AG10803 (cell line): ENCODE data around the gene CATSPER2.
"Not testable (repeated sequence)": the region's sequence is repeated elsewhere in the genome, so short reads cannot be mapped to it uniquely, and the experiment has no call there.

Experiments
- DNase-seq: peaks from one replicate; pipeline ENCODE4 v3.0.0; 2010; ENCODE audit warnings: low read depth
- H3K4me3 ChIP-seq: 2 replicates; pipeline ENCODE4 v1.5.1; 2011; ENCODE audit warnings: mild to moderate bottlenecking, low read length, control low read depth
- TF ChIP-seq, protein P1 (sequence below): conservative IDR thresholded peaks from 2 replicates; pipeline ENCODE4 v1.5.1; 2011; ENCODE audit warnings: mild to moderate bottlenecking, low read length, control low read depth, inconsistent platforms

Gene CATSPER2

DNA sequence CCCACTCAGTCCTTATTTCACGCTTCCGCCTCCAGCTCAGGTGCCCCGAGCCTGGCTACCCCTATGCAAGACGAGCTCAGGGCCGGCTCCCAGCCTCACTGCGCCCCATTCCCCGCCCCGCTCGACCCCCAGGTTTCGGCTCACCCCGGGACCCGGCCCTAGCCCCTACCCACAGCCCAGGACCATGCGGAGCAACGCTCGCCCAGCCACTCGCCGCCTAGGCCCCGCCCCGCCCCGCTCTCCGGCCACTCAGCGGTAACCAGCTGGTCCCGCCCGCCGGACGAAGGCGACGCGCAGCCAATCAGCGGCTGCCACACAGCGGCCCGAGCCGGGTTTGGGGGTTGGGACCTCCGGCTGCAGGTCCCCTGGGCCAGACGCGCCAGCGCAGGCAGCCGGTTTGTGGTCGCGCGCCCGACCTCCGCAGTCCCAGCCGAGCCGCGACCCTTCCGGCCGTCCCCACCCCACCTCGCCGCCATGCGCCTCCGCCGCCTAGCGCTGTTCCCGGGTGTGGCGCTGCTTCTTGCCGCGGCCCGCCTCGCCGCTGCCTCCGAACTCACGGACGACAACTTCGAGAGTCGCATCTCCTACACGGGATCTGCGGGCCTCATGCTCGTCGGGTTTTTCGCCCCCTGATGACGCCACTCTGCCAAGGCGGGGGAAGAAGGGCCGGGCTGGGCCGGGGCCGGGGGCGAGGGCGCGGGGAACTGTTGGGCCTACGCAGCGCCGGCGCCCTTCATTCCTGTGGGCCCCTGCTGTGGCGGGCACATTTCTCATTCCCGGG lies at the start of gene CATSPER2:
Gene CATSPER2 (minus strand): TSS at position 196 of the 781 bp plus-strand sequence. CDS start 783 bp downstream, outside the sequence.
- DNase-seq: no peak
- H3K4me3 ChIP-seq: no peak within 1 kb of the TSS
- TF ChIP-seq, protein P1, sequence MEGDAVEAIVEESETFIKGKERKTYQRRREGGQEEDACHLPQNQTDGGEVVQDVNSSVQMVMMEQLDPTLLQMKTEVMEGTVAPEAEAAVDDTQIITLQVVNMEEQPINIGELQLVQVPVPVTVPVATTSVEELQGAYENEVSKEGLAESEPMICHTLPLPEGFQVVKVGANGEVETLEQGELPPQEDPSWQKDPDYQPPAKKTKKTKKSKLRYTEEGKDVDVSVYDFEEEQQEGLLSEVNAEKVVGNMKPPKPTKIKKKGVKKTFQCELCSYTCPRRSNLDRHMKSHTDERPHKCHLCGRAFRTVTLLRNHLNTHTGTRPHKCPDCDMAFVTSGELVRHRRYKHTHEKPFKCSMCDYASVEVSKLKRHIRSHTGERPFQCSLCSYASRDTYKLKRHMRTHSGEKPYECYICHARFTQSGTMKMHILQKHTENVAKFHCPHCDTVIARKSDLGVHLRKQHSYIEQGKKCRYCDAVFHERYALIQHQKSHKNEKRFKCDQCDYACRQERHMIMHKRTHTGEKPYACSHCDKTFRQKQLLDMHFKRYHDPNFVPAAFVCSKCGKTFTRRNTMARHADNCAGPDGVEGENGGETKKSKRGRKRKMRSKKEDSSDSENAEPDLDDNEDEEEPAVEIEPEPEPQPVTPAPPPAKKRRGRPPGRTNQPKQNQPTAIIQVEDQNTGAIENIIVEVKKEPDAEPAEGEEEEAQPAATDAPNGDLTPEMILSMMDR: no peak

DNA sequence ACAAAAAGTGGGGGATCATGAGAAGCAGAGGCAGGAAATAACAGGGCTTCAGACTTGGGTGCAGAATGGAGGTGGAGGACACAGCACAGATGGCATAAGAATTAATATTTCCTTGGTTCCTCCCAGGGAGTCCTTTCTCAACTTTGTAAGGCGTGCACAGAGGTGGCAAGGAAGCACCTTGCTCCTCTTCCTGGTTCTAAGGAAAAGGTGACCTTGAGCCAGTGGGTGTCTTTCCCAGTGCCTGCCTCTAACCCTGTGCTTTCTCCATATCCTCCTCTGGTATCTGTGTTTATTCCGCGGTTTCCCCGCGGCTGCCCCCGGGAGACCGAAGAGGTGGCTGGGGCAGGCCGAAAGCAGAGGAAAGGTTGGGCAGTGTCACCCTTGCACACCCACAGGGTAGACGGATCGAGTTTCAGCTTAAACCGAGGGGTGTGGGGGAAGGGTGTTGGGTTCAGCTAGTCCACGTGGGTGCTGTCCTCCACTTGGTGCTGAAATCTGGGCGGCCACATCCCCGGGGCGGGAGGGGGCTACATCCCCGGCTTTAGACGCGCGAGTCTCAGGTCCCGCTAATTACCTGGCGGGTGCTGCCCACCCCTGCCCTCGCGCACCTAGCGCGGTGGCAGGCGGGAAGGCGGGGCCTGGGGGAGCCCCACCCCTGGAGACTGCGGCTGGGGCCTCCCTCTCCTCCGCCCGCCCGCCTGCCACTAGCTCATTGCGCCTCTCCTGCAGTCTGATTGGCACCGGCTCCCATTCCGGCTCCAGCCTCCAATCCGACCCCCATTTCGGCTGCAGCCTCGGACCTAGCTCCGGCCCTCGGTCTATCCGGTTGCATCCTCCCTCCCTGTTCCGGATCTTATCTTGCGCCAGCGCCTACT lies 44.7 kb upstream of the CATSPER2 start, which contains the start of gene CKMT1A:
Gene CKMT1A (plus strand): TSS at position 712 of the 875 bp plus-strand sequence. CDS start 192 bp downstream, outside the sequence.
- not testable (repeated sequence) for DNase-seq, H3K4me3 ChIP-seq

DNA sequence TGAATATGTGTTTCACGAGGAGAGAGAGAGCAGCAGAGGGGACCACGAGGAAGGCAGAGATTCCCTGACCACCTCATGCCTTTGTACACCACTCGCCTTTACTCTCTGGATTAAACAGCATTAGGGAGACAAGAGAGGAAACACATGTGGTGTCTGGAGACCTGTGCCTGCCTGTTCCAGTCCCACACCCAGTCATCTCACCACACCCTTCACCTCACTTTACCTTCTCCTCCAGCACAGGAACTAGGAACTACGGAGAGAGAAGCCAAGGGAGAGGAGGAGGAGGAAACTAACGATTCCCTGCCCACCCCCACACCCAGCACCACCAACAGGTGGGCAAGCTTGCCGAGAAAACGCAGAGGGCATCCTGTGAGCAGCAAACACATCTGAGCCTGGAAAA lies 44.0 kb upstream of the CATSPER2 start:
- DNase-seq, H3K4me3 ChIP-seq: not testable (repeated sequence)

DNA sequence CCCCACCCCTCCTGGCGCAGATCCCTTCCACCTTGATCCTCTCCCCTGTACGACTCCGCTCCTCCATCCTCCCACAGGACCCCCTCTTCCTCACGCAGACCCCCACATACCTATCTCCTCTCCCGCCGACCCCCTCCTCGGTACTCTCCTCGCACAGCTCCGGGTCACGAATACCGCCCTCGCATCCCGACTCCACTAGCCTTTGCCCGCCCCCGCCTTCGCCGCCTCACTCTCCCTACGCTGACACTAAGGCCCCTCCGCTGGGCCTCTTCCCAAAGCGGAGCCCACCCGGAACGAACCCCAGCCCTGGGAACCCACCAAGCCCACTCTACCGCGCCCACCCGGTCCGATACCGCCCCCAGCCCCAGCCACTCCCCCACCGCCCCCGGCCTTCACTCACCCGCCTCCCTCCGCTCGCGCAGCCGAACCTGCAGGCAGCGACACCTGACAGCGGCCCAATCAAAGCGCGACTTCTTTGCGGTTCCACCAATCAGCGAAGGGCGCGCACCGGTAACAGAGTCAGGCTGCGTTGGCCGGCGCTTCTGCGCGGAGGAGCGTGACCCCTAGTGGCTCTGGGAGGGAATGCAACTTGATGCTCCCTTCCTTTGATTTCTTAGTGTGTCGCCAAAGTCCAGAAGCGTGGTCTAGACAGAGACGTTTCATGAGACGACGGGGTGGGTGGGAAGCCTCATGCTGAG lies 41.1 kb upstream of the CATSPER2 start:
- not testable (repeated sequence) for DNase-seq

DNA sequence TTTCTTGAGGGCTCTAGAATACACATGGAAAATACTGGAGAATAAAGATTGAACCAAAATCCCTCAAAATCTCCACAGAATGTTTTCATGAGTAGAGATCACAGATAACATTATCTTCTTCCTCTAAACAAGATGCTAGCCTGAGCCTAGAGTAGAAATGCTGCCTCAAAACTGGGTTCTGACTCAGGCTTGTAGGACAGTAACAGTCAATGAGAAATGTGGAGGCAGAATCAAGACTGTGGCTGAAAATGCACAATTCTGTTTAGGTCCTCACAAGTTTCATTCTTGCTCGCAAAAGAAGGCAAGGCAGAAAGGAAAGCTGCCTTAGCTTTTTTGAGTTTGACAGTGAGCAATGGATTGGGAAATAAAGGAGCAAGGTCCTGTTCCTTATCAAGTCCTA lies 25.5 kb upstream of the CATSPER2 start:
- DNase-seq, H3K4me3 ChIP-seq: not testable (repeated sequence)

More for the DNA sequence above, 41.1 kb upstream of the CATSPER2 start:
- not testable (repeated sequence) for H3K4me3 ChIP-seq

DNA sequence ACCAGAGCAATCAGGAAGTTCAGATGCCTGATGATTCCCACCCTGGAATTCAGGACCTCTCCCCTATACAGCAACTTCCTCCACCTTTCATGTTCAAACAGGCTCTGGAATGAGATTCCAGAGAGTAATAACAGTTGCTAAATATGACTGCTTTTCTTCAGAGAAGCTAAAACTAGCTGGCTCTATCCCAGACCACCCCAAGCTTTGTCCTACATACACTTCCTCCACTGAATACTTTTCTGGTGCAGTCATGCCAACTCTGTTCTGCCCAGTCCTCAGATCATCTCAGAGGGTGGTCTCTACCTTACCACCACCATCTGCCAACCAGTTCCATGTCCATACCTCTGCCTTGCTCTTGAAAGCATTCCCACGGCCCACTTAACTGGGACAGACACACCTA lies 17.5 kb upstream of the CATSPER2 start:
- DNase-seq, H3K4me3 ChIP-seq: not testable (repeated sequence)

DNA sequence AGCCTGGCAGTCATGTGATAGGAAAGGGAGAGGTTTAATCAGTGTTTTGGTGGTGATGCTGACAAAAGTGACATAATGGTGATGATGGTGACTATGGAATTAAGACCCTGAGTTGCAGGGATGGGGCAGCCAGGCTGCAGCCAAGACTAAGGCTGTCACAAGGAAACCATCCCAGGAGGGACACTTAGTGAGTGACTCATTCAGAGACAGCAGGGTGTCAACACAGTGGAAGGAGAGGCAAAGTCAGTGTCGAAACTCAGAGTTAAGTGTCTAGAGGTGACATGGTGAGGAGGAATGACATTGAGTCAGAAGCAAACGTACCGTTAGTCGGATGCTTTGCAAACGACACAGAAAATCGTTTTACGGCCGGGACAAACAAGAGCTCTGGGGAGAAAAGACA lies 14.7 kb upstream of the CATSPER2 start:
- H3K4me3 ChIP-seq, DNase-seq: not testable (repeated sequence)

DNA sequence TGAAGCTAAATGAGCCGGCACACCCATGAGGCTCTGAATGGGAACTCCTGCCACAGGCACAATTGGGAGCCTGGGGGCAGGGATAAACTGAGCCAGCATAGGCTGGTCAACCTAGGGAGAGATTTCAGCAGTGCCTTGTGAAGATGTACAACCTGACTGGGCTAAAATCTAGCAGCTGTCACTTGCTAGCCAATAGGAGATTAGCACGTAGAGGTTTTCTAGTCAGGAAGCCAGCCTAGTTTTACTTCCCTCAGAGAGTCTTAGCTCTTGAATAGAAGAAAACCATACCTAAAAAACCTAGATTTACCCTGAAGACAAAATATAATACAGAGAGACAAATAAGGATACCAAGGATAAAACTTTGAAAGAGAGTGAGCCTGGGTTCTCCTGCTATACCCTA lies 13.6 kb upstream of the CATSPER2 start:
- not testable (repeated sequence) for H3K4me3 ChIP-seq, DNase-seq

DNA sequence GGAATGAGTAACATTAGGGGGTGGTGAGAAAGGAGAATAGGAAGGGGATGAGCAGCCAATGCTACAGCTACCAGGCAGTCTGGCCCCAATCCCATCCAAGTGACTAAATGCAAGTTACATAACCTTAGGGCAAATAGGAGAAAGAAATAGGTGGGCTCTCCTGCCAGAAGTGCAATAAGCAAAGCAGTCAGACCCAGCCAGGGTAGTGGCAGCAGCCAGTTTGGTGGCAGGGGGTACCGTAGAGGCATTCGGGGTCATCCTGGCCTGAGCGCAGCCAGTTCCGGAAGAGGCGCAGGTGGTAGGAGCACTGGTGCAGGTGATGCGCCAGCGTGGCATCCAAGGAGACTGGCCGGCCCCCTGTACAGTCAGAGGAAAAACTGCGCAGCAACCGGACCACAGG lies 11.1 kb upstream of the CATSPER2 start:
- DNase-seq: not testable (repeated sequence)

DNA sequence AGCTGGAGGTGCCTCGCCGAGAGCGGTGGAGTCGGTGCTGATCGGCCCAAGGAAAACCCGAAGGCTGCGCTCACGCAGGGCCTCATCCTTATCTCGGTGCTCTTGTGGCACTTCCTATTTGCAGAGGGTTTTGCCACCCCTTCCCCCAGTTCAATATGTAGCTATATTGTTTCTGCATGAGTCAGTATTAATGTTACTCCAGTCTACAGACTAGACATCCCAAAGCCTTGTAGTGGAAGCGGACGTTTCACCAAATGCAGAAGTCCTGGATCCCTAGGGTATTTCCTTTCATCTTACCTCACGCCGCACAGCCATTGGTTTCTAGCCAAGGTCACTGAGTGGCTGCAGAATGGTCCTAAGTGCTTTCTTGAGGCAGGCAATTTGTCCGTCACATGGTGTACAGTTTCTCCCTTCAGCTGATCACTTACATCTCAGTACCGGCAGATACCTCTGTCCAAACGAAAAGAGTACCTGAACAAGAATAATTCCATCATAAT lies 834 bp upstream of the CATSPER2 start:
- not testable (repeated sequence) for H3K4me3 ChIP-seq, DNase-seq

More for the DNA sequence above, 11.1 kb upstream of the CATSPER2 start:
- H3K4me3 ChIP-seq: not testable (repeated sequence)

DNA sequence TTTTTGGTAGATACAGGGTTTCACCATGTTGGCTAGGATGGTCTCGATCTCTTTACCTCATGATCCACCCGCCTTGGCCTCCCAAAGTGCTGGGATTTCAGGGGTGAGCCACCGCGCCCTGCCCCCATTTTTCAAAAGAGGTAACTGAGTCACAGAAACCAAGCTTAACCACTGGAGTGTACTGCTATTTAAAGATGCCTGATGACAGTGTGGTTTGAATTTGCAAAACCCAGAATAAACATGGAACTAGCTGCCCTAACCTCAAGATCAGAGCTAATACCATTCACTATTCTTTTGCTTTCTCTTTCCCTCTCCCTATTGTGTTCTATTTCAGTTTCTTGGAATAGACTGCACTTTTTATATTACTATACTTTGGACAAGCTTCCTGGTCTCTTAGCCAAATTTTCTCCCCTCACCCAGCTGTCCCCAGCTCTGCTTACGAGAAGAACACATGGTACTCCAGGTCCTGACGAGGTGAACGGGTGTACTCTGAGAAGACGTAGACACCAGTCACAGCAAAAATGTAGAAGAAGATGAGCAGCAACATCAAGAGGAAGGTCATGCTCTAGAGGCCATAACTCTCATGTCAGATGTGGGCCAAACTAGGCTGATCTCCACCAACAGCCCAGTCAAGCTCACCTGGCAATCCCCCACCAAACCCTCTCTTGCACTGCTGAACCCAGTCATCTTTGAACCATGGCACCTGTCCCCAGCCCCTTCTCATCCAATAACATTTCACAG lies 10.0 kb downstream of the CATSPER2 start:
- not testable (repeated sequence) for H3K4me3 ChIP-seq, DNase-seq

DNA sequence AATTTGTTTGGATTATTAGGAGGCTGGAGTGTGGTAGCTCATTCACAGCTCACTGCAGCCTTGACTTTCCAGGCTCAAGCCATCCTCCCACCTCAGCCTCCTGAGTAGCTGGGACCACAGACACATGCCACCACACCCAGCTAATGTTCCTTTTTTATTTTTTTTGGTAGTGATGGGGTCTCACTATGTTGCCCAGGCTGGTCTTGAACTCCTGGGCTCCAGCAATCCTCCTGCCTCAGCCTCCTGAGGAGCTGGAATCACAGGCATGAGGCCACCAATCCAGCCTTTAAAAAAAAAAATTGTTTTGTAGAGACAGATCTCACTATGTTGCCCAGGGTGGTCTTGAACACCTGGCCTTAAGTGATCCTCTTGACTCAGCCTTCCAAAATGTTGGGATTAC lies 21.7 kb downstream of the CATSPER2 start:
- not testable (repeated sequence) for H3K4me3 ChIP-seq, DNase-seq
